GM12878 (cell line): ENCODE results near the gene TATDN2. TPM values are rescaled to one million over a fixed set of nuclear protein-coding genes. Genes with fewer than 3 reads are reported as not detected.
A peak's percentile ranks its signal among the peaks of the same experiment; 100 is the strongest.

Source experiments
- ATAC-seq: fragments of 200-7000 bp; cut with Tn5 transposase; 3 replicates; pipeline ENCODE4 v1.9.1; 2020; ENCODE audit warnings: mild to moderate bottlenecking, moderate library complexity
- BruUV-seq: library from RNA; stranded (reverse); fragments of 400-500 nt; replicated peaks from 2 replicates; lab custom pipeline; 2021; lab: Mats Ljungman, UMichigan
- CTCF ChIA-PET: fragments of 300-600 bp; sonication (Branson Sonifier 250); formaldehyde crosslinking; extraction: SDS; loops from one replicate; lab custom pipeline; 2021; ENCODE audit warnings: inconsistent platforms; lab: Yijun Ruan, JAX
- POLR2A ChIA-PET: fragments of 350-600 bp; formaldehyde crosslinking; extraction: SDS; loops from one replicate; lab custom pipeline; 2021; ENCODE audit warnings: inconsistent platforms; lab: Charles Lee
- RAD21 ChIA-PET: fragments of 300-600 bp; sonication (Branson Sonifier 250); formaldehyde crosslinking; loops from one replicate; lab custom pipeline; 2023; ENCODE audit warnings: antibody characterized with exemption; ENCODE audit not compliant: unreplicated experiment; lab: Charles Lee
- SMC1A ChIA-PET: fragments of 300-600 bp; sonication (Branson Sonifier 250); formaldehyde crosslinking; loops from one replicate; lab custom pipeline; 2023; ENCODE audit not compliant: unreplicated experiment, uncharacterized antibody; lab: Charles Lee
- DNase-seq: peaks from one replicate; pipeline ENCODE4 v3.0.0-alpha.2; 2011; ENCODE audit warnings: low read depth, low spot score
- FAIRE-seq: peaks from 3 replicates; lab custom pipeline; 2011; peaks lifted over from hg19 to GRCh38; lab: Jason Lieb, UNC
- H2AFZ ChIP-seq: 2 replicates; pipeline ENCODE4 v1.6.0; 2011; ENCODE audit warnings: low read depth, low read length, control low read depth; ENCODE audit not compliant: control insufficient read depth
- H3K27ac ChIP-seq: 2 replicates; pipeline ENCODE4 v1.5.1; 2011; ENCODE audit warnings: control low read depth; ENCODE audit not compliant: control insufficient read depth, insufficient read depth
- H3K27me3 ChIP-seq, 2 experiments: replicated peaks in 1 of 2; 2 replicates each; pipeline versions ENCODE4 v1.6.0 to v1.6.1; 2011; ENCODE audit warnings: low read length in 1 of 2; ENCODE audit not compliant: control insufficient read depth in 2 of 2, insufficient read depth in 2 of 2
- H3K36me3 ChIP-seq, 2 experiments: 2 replicates each; pipeline ENCODE4 v1.5.1; 2011; ENCODE audit warnings: low read length in 1 of 2; ENCODE audit not compliant: control insufficient read depth in 2 of 2, insufficient read depth in 2 of 2
- H3K4me1 ChIP-seq: 2 replicates; pipeline ENCODE4 v1.6.1; 2011; ENCODE audit warnings: mild to moderate bottlenecking, low read length, moderate library complexity, mixed read lengths; ENCODE audit not compliant: control insufficient read depth, insufficient read depth
- H3K4me2 ChIP-seq: 2 replicates; pipeline ENCODE4 v1.6.0; 2011; ENCODE audit warnings: control low read depth; ENCODE audit not compliant: control insufficient read depth, insufficient read depth
- H3K4me3 ChIP-seq: fragments of 200-600 bp; sonication (generic); 2 replicates; pipeline ENCODE4 v1.5.1; 2016
- H3K79me2 ChIP-seq: 2 replicates; pipeline ENCODE4 v1.6.0; 2011; ENCODE audit warnings: low read length; ENCODE audit not compliant: control insufficient read depth, insufficient read depth
- H3K9ac ChIP-seq: 2 replicates; pipeline ENCODE4 v1.8.0; 2011; ENCODE audit warnings: low read length, control low read depth, mixed read lengths; ENCODE audit not compliant: control insufficient read depth, insufficient read depth
- H3K9me3 ChIP-seq: replicated peaks from 3 replicates; pipeline ENCODE4 v1.5.1; 2011; ENCODE audit warnings: mild to moderate bottlenecking, low read length; ENCODE audit not compliant: control insufficient read depth, insufficient read depth
- H4K20me1 ChIP-seq: 2 replicates; pipeline ENCODE4 v1.6.0; 2011; ENCODE audit not compliant: control insufficient read depth, insufficient read depth
- ESRRA ChIP-seq: IDR thresholded peaks from 2 replicates; pipeline ENCODE4 v1.6.1; 2012; ENCODE audit warnings: mild to moderate bottlenecking, low read length, improper control_type of control experiment
- RB1 ChIP-seq: fragments of 450-650 bp; formaldehyde crosslinking; IDR thresholded peaks from 2 replicates; pipeline ENCODE4 v1.6.1; 2017; ENCODE audit warnings: mild to moderate bottlenecking, borderline replicate concordance
- RUNX3 ChIP-seq: IDR thresholded peaks from 2 replicates; pipeline ENCODE4 v1.6.1; 2012; ENCODE audit warnings: low read length, inconsistent platforms
- SPI1 ChIP-seq: IDR thresholded peaks from 2 replicates; pipeline ENCODE4 v1.6.1; 2011; ENCODE audit warnings: low read depth, mild to moderate bottlenecking, low read length, moderate library complexity, borderline replicate concordance; ENCODE audit not compliant: insufficient read depth
- TCF7 ChIP-seq: IDR thresholded peaks from 2 replicates; pipeline ENCODE4 v1.6.1; 2014; ENCODE audit warnings: antibody characterized with exemption, borderline replicate concordance
- ZBED1 ChIP-seq: IDR thresholded peaks from 2 replicates; pipeline ENCODE4 v1.6.1; 2016; ENCODE audit warnings: borderline replicate concordance
- WGBS: methylation state at CpG from one replicate; pipeline ENCODE4 v1.1.6; 2016; ENCODE audit warnings: low lambda C conversion rate; ENCODE audit not compliant: insufficient replicate concordance, insufficient coverage; ENCODE audit errors: missing lambda C conversion rate; 5-methylcytosine and 5-hydroxymethylcytosine counted together
- in situ Hi-C: fragments of 300-500 bp; cut with MboI; formaldehyde crosslinking; loops from 9 replicates; pipeline ENCODE4 v1.14.3; 2018; ENCODE audit warnings: mixed read lengths
- intact Hi-C: fragments of 100-400 bp; cut with micrococcal nuclease; formaldehyde crosslinking; loops from one replicate; pipeline ENCODE4 v1.14.2; 2022; ENCODE audit not compliant: unreplicated experiment
- polyA plus RNA-seq, 11 experiments: library from polyadenylated mRNA; depleted of rRNA in 4 of 11; unstranded in 6 of 11; stranded (reverse) in 5 of 11; fragments of >200 nt; fragmentation: Nextera tagmentation in 4 of 11; fragmentation: Illumina TruSeq in 1 of 11; extraction: Ambion mirVana in 4 of 11; extraction: Trizol in 1 of 11; gene quantifications; 1 replicate in 1 of 11; 2 replicates in 10 of 11; pipeline versions ENCODE4 v1.2.1 to v1.2.3, GENCODE V29; 2011 to 2016; ENCODE audit warnings: inconsistent platforms in 2 of 11, missing spikeins in 2 of 11, low read depth in 1 of 11
- total RNA-seq, 4 experiments: library from RNA; depleted of rRNA in 3 of 4; stranded (reverse); fragments of >200 nt in 3 of 4; fragmentation: Illumina TruSeq in 1 of 4; extraction: Trizol in 1 of 4; gene quantifications; 2 replicates each; pipeline versions ENCODE4 v1.2.1 to v1.2.3, GENCODE V29; 2013 to 2021
- TF ChIP-seq, protein P1 (sequence below): fragments of 450-650 bp; IDR thresholded peaks from 2 replicates; pipeline ENCODE4 v1.6.1; 2017; ENCODE audit warnings: low read depth, mild to moderate bottlenecking, moderate library complexity

The TATDN2 gene
- total and polyA plus RNA-seq, 10 of the 15 experiments (the other 5 are each of a cell fraction or from before 2014, with no cell fraction given): 4.2 to 36.5 (median 15.8) TPM

DNA sequence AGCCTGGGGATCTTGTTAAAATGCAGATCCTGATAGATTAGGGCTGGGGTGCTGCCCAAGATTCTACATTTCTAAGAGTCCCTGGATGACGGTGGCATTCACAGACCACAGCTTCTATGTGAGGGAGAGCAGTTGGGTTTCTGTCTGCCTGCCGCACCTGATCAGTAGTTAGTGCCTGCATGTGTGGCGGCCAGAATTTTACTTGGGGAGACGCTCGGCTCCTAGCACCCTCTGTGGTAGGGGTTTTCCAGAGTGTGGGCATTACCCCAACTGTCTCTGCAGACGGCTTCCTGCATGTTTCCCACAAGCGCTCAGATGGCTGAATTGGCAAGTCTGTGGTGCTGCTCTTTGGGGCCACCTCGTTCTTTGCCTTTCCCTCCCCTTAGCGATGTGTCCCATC is 36.2 kb downstream of the TATDN2 start (continued):
- TF ChIP-seq, protein P1, sequence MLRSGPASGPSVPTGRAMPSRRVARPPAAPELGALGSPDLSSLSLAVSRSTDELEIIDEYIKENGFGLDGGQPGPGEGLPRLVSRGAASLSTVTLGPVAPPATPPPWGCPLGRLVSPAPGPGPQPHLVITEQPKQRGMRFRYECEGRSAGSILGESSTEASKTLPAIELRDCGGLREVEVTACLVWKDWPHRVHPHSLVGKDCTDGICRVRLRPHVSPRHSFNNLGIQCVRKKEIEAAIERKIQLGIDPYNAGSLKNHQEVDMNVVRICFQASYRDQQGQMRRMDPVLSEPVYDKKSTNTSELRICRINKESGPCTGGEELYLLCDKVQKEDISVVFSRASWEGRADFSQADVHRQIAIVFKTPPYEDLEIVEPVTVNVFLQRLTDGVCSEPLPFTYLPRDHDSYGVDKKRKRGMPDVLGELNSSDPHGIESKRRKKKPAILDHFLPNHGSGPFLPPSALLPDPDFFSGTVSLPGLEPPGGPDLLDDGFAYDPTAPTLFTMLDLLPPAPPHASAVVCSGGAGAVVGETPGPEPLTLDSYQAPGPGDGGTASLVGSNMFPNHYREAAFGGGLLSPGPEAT: 0 out of 2 replicates have a peak, but pooled peaks have one; percentile 34
- 0 out of 2 replicates have a peak, but pooled peaks have one; percentile 20 for TF ChIP-seq RUNX3
- TF ChIP-seq, all 136 proteins: peak for 4

- WGBS: 93% methylated on average over 12 of the region's 12 CpGs
These were observed 37.2 kb downstream of the TATDN2 start for GRCh38 chr3:10285272-10286132.

More at GRCh38 chr3:10285272-10286132, 37.2 kb downstream of the TATDN2 start:
- Histone ChIP-seq H3K4me1 (peaks cover 7% of the 10 kb centered on the region; the same call in 1 of the 2 replicates), H3K4me3 (no peak overlapping the region), H2AFZ (no peak overlapping the region), H3K9me3 (no peaks in the 10 kb centered on the region), H3K79me2 (no peaks in the 10 kb centered on the region), H4K20me1 (no peaks in the 10 kb centered on the region; the same call in 1 of the 2 replicates), H3K27ac (no peak overlapping the region), H3K36me3 (peaks cover 14 to 19% of the 10 kb centered on the region in 2 experiments), H3K4me2 (no peak overlapping the region), H3K9ac (no peak overlapping the region), H3K27me3 (no peaks in the 10 kb centered on the region)
- DNase-seq (no peak), ATAC-seq (no peak), FAIRE-seq (no peak)
- RAD21 ChIA-PET: no interaction called here
- TF ChIP-seq ZBED1 (no peak), ESRRA (no peak), TCF7 (no peak), SPI1 (no peak), RB1 (no peak)
- in situ Hi-C loops: no loop called here
- CTCF ChIA-PET: interaction anchor here (0.8 kb wide), 1 partner anchor 351 kb away, joined by 4 read pairs; no protein-coding TSS in a partner anchor
- no TSS peak for BruUV-seq
- SMC1A ChIA-PET: interaction anchor here (1.2 to 1.6 kb wide), 2 partner anchors 11 to 37 kb away, joined by 4 read pairs; no protein-coding TSS in a partner anchor
- POLR2A ChIA-PET: interaction anchor here (0.8 to 1.0 kb wide), 2 partner anchors 20 to 22 kb away, joined by 3 to 6 read pairs; no protein-coding TSS in a partner anchor
- intact Hi-C loops: no loop called here
